Measurements from ENCODE around the gene C1orf105.

DNA sequence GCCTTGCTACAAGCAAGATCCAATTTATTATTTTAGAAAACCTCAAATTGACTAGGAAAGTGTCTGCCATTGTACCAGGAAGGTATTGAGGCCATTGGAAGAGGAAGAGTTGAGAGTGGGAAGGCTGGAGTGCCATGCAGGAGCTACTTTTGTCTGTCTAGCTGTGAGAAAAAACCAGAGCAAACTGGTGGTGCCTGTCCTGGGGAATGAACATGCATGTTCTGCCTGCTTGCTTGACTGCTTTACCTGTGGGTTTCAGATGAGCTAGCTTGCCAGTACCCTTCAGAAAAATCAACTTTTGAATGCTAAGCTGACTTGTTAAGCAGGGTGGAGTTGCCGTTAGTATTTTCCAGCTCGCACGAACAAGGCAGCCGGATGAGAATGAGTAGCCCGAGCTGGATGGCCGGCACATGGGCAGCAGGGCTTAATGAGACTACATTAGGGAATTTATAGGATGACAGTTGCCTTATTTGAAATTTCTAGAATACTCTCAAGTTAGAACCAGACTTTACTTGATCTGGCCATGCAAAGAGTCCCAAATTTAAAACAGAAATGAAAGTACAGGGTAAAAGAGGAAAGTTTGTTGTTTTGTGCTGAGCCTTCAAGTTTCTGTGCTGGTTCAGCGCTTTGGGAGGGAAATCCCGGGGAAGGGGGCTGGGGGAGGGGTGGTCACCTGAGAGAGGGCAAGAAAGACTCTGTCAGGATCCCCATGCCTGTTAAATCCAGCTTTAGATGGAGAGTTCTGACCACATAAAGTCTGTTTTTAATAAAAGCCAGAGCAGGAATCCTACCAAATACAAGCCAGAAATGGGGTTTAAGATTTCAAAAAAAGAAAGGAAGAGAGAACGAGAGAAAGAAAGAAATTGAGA is 29.6 kb upstream of the C1orf105 start:
- TF ChIP-seq EZH2phosphoT487 (IDR thresholded peaks at IDR 0.05; ENCODE audit: low read length), result no peak
- TF ChIP-seq, protein P1, sequence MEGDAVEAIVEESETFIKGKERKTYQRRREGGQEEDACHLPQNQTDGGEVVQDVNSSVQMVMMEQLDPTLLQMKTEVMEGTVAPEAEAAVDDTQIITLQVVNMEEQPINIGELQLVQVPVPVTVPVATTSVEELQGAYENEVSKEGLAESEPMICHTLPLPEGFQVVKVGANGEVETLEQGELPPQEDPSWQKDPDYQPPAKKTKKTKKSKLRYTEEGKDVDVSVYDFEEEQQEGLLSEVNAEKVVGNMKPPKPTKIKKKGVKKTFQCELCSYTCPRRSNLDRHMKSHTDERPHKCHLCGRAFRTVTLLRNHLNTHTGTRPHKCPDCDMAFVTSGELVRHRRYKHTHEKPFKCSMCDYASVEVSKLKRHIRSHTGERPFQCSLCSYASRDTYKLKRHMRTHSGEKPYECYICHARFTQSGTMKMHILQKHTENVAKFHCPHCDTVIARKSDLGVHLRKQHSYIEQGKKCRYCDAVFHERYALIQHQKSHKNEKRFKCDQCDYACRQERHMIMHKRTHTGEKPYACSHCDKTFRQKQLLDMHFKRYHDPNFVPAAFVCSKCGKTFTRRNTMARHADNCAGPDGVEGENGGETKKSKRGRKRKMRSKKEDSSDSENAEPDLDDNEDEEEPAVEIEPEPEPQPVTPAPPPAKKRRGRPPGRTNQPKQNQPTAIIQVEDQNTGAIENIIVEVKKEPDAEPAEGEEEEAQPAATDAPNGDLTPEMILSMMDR (IDR thresholded peaks at IDR 0.05; ENCODE audit: low read length), result no peak
- no peak for TF ChIP-seq EZH2 (optimal IDR thresholded peaks at IDR 0.05; ENCODE audit: low read depth, low read length)

All from MM.1S (cell line).